ENCODE data around the gene SLC6A4.
"Not testable (repeated sequence)": the region's sequence is repeated elsewhere in the genome, so short reads cannot be mapped to it uniquely, and the experiment has no call there.

The SLC6A4 gene

GRCh38 chr17:30170415-30170987 lies 65.0 kb downstream of the SLC6A4 start:
- no peak for DNase-seq

- DNase-seq = no peak
Measured at GRCh38 chr17:30165960-30166359, 69.5 kb downstream of the SLC6A4 start.

- DNase-seq = no peak
Measured at GRCh38 chr17:30165147-30165546, 70.3 kb downstream of the SLC6A4 start.

GRCh38 chr17:30164531-30164930 lies 71.0 kb downstream of the SLC6A4 start:
- DNase-seq = no peak

GRCh38 chr17:30161601-30162000 lies 73.9 kb downstream of the SLC6A4 start:
- no peak for DNase-seq

GRCh38 chr17:30160419-30161172 lies 74.9 kb downstream of the SLC6A4 start:
- DNase-seq = no peak

- no peak for DNase-seq
Measured at GRCh38 chr17:30158896-30159625, 76.4 kb downstream of the SLC6A4 start.

GRCh38 chr17:30155389-30155788 lies 80.1 kb downstream of the SLC6A4 start:
- DNase-seq = no peak

- DNase-seq = no peak
Measured at GRCh38 chr17:30153463-30153862, 82.0 kb downstream of the SLC6A4 start.

- DNase-seq = no peak
Measured at GRCh38 chr17:30151471-30151870, 84.0 kb downstream of the SLC6A4 start.

GRCh38 chr17:30148376-30148775 lies 87.1 kb downstream of the SLC6A4 start:
- DNase-seq = no peak

- not testable (repeated sequence) for DNase-seq
Measured at GRCh38 chr17:30147860-30148259, 87.6 kb downstream of the SLC6A4 start.

Data from CD4-positive, alpha-beta T cell treated with Interleukin-4 for 4 hours (primary cell).